Cardiac muscle cell (in vitro differentiated cells and primary cell): ENCODE results near the gene RACGAP1. TPM values are rescaled to one million over a fixed set of nuclear protein-coding genes. Genes with fewer than 3 reads are reported as not detected.
A peak's percentile ranks its signal among the peaks of the same experiment; 100 is the strongest.
"Not testable (repeated sequence)": the region's sequence is repeated elsewhere in the genome, so short reads cannot be mapped to it uniquely, and the experiment has no call there.

Source experiments
- DNase-seq, 2 donors: peaks; one replicate each; pipeline versions ENCODE4 v3.0.0 to v3.0.0-alpha.2; 2010 to 2017; ENCODE audit warnings: low read depth in 1 of 2, low spot score in 1 of 2
- H3K27ac ChIP-seq: fragments of 200-600 bp; sonication (generic); 2 replicates; pipeline ENCODE4 v1.5.1; 2016
- H3K27me3 ChIP-seq: fragments of 200-600 bp; sonication (generic); 2 replicates; pipeline ENCODE4 v1.6.0; 2016; ENCODE audit warnings: control low read depth
- H3K36me3 ChIP-seq: fragments of 200-600 bp; sonication (generic); 2 replicates; pipeline ENCODE4 v1.5.1; 2016; ENCODE audit warnings: control low read depth
- H3K4me1 ChIP-seq: fragments of 200-600 bp; sonication (generic); 2 replicates; pipeline ENCODE4 v1.8.1; 2017; ENCODE audit warnings: low read depth, mild to moderate bottlenecking, mixed run types
- H3K4me3 ChIP-seq: fragments of 200-600 bp; sonication (generic); 2 replicates; pipeline ENCODE4 v1.5.1; 2016; ENCODE audit warnings: mild to moderate bottlenecking
- H3K9me3 ChIP-seq: fragments of 200-600 bp; sonication (generic); 2 replicates; pipeline ENCODE4 v1.5.1; 2017; ENCODE audit warnings: low read depth, mild to moderate bottlenecking, control low read depth
- polyA plus RNA-seq: library from polyadenylated mRNA; unstranded; fragments of >200 nt; fragmentation: Nextera tagmentation; extraction: Ambion mirVana; gene quantifications from 2 replicates; pipeline ENCODE4 v1.2.1, GENCODE V29; 2016
- total RNA-seq: library from RNA; depleted of rRNA; stranded (reverse); fragments of >200 nt; gene quantifications from 2 replicates; pipeline ENCODE4 v1.2.3, GENCODE V29; 2016
- TF ChIP-seq, protein P1 (sequence below): IDR thresholded peaks from 2 replicates; pipeline ENCODE4 v1.5.1; 2012; ENCODE audit warnings: low read depth, mild to moderate bottlenecking, low read length

The RACGAP1 gene
- total and polyA plus RNA-seq, 2 experiments from 2014 or later = 13.4 to 63.9 TPM

DNA sequence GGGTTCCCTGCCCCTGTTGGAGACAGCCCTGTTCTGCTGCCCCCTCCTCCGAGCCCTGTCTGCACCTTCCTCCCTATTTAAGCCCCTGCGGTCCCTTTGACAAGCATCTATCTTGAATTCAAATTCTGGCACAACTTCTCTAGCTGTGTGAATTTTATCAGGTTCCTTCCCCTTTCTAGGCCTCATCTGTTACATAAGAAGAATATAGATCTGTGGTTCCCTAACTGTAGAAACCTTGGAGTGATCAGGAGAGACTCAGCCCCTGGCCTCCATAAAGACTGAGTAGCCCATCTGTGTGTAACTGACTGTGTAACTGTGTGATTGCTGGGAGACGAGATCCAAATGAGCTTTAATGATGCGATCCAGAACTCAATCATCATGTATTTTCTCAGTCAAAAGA lies 13.0 kb upstream of the RACGAP1 start:
- no peak overlapping the region for H3K27ac ChIP-seq
- TF ChIP-seq, protein P1, sequence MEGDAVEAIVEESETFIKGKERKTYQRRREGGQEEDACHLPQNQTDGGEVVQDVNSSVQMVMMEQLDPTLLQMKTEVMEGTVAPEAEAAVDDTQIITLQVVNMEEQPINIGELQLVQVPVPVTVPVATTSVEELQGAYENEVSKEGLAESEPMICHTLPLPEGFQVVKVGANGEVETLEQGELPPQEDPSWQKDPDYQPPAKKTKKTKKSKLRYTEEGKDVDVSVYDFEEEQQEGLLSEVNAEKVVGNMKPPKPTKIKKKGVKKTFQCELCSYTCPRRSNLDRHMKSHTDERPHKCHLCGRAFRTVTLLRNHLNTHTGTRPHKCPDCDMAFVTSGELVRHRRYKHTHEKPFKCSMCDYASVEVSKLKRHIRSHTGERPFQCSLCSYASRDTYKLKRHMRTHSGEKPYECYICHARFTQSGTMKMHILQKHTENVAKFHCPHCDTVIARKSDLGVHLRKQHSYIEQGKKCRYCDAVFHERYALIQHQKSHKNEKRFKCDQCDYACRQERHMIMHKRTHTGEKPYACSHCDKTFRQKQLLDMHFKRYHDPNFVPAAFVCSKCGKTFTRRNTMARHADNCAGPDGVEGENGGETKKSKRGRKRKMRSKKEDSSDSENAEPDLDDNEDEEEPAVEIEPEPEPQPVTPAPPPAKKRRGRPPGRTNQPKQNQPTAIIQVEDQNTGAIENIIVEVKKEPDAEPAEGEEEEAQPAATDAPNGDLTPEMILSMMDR = no peak
- H3K27me3 ChIP-seq = no peaks in the 10 kb centered on the region
- H3K36me3 ChIP-seq = no peaks in the 10 kb centered on the region
- H3K9me3 ChIP-seq = no peaks in the 10 kb centered on the region
- H3K4me1 ChIP-seq = no peaks in the 10 kb centered on the region
- no peak for DNase-seq
- no peak overlapping the region for H3K4me3 ChIP-seq

DNA sequence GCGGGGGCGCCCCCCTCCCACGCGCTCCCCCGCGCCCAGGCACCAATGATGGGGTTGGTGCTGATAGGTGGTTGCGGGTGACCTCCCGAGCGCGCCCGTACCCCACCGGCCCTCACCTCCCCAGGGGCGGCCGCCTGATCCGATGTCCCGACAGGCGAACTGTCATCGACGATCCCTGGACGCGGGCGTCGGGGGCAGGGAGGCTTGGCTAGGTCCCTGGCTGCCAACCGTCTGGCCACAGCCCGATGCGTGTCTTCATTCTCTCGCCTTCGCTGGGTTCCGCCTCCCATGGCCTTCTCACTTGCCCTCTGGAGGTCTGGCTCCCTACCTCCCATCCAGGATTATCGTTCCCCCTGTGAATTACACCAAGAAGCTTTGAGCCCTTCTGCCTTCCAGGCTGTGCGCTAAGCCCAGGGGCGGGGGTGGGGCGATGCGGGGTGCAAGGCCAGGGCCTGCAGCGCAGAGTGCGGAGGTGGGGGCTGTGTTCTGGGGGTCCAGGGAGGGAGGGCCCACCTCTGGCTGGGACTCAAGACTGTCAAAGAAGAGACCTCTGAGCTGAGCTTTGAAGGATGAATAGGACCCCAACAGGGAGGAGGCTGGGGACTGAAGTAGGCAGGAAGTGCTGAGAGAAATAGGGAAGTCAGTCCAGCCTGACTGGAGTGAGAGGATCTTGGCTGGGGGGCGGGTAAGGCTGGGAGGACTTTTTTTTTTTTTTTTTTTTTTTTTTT lies 7.7 kb upstream of the RACGAP1 start:
- TF ChIP-seq, protein P1 = no peak
- no peak overlapping the region for H3K4me3 ChIP-seq
- no peaks in the 10 kb centered on the region for H3K9me3 ChIP-seq
- no peak overlapping the region for H3K27ac ChIP-seq
- H3K36me3 ChIP-seq = no peaks in the 10 kb centered on the region
- DNase-seq = no peak
- H3K4me1 ChIP-seq = no peaks in the 10 kb centered on the region
- peaks cover 10% of the 10 kb centered on the region for H3K27me3 ChIP-seq

- Histone ChIP-seq H3K27ac (no peak overlapping the region), H3K4me1 (no peaks in the 10 kb centered on the region), H3K4me3 (no peak overlapping the region), H3K27me3 (peaks cover 10% of the 10 kb centered on the region), H3K9me3 (no peaks in the 10 kb centered on the region), H3K36me3 (no peaks in the 10 kb centered on the region)
- TF ChIP-seq, protein P1 = no peak
- no peak for DNase-seq
Measured at GRCh38 chr12:50032515-50032853, 7.2 kb upstream of the RACGAP1 start.

DNA sequence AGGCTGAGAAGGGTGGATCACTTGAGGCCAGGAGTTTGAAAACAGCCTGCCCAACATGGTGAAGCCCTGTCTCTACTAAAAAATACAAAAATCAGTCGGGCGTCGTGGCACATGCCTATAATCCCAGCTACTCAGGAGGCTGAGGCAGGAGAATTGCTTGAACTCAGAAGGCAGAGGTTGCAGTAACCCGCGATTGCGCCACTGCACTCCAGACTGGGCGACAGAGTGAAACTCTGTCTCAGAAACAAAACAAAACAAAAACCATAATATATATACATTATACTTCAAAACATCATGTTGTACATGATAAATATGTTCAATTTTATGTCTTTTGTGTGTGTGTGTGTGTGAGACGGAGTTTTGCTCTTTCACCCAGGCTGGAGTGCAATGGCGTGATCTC lies 5.2 kb upstream of the RACGAP1 start:
- H3K9me3 ChIP-seq, H3K36me3 ChIP-seq, H3K4me3 ChIP-seq, H3K4me1 ChIP-seq, DNase-seq, H3K27ac ChIP-seq: not testable (repeated sequence)
- peaks cover 10% of the 10 kb centered on the region for H3K27me3 ChIP-seq

GRCh38 chr12:50026691-50027090 lies 1.4 kb upstream of the RACGAP1 start:
- DNase-seq = no peak
- H3K4me1 ChIP-seq = no peaks in the 10 kb centered on the region

GRCh38 chr12:50024805-50025186 lies 498 bp downstream of the RACGAP1 start:
- no peaks in the 10 kb centered on the region for H3K36me3 ChIP-seq
- no peaks in the 10 kb centered on the region for H3K4me1 ChIP-seq
- no peaks in the 10 kb centered on the region for H3K9me3 ChIP-seq
- peak overlapping the region; percentile 77 for H3K4me3 ChIP-seq
- no peaks in the 10 kb centered on the region for H3K27me3 ChIP-seq
- TF ChIP-seq, protein P1 = no peak
- DNase-seq = no peak
- H3K27ac ChIP-seq = peak overlapping the region; percentile 61

More at GRCh38 chr12:50026691-50027090, 1.4 kb upstream of the RACGAP1 start:
- H3K27ac ChIP-seq = no peak overlapping the region
- no peaks in the 10 kb centered on the region for H3K27me3 ChIP-seq
- no peaks in the 10 kb centered on the region for H3K9me3 ChIP-seq
- no peak overlapping the region for H3K4me3 ChIP-seq
- no peaks in the 10 kb centered on the region for H3K36me3 ChIP-seq
- TF ChIP-seq, protein P1 = no peak
